Caki2 (cell line): Measurements from ENCODE around the gene CCNF. TPM values are rescaled to one million over a fixed set of nuclear protein-coding genes. Genes with fewer than 3 reads are reported as not detected.

Source experiments
- total RNA-seq: library from RNA; depleted of rRNA; stranded (reverse); fragments of >200 nt; shearing (Covaris generic); gene quantifications from 2 replicates; pipeline ENCODE4 v1.2.3, GENCODE V29; 2014; ENCODE audit warnings: low replicate concordance; rRNA removed

The CCNF gene
- total RNA-seq, 1 experiment from 2014 or later: 40.3 TPM

Other genes with a start within 250 kb of the CCNF start
- gene CASKIN1, start 232.8 kb upstream of the CCNF start, total RNA-seq: 0.03 TPM in 1 of 2 replicates, not detected in the other
- 81.6 and 90.5 TPM in 2 replicates for gene MLST8, start 224.0 kb upstream of the CCNF start, total RNA-seq
- gene BRICD5, start 218.6 kb upstream of the CCNF start, total RNA-seq: 0.12 and 1.1 TPM in 2 replicates
- 59.6 and 78.5 TPM in 2 replicates for gene PGP, start 214.6 kb upstream of the CCNF start, total RNA-seq
- 45.6 and 67.7 TPM in 2 replicates for gene E4F1, start 205.9 kb upstream of the CCNF start, total RNA-seq
- 0.98 TPM in 1 of 2 replicates, not detected in the other for gene DNASE1L2, start 193.0 kb upstream of the CCNF start, total RNA-seq
- 120 and 165 TPM in 2 replicates for gene ECI1, start 177.9 kb upstream of the CCNF start, total RNA-seq
- gene RNPS1, start 161.3 kb upstream of the CCNF start, total RNA-seq: 151 and 155 TPM in 2 replicates
- 18.0 and 22.4 TPM in 2 replicates for gene ABCA3, start 88.7 kb upstream of the CCNF start, total RNA-seq
- 37.3 and 39.9 TPM in 2 replicates for gene TEDC2, start 30.7 kb downstream of the CCNF start, total RNA-seq
- gene NTN3, start 41.9 kb downstream of the CCNF start, total RNA-seq: not detected in 2 replicates
- gene TBC1D24, start 45.7 kb downstream of the CCNF start, total RNA-seq: 6.2 and 9.5 TPM in 2 replicates
- gene ATP6V0C, start 84.5 kb downstream of the CCNF start, total RNA-seq: 18.4 and 27.8 TPM in 2 replicates
- 100 and 138 TPM in 2 replicates for gene AMDHD2, start 90.9 kb downstream of the CCNF start, total RNA-seq
- gene CEMP1, start 102.0 kb downstream of the CCNF start, total RNA-seq: not detected in 2 replicates
- gene PDPK1, start 108.6 kb downstream of the CCNF start, total RNA-seq: 10.1 and 14.7 TPM in 2 replicates